ENCODE measurements around the gene C1orf185.
A peak's percentile ranks its signal among the peaks of the same experiment; 100 is the strongest.
"Not testable (repeated sequence)": the region's sequence is repeated elsewhere in the genome, so short reads cannot be mapped to it uniquely, and the experiment has no call there.

Gene C1orf185

DNA sequence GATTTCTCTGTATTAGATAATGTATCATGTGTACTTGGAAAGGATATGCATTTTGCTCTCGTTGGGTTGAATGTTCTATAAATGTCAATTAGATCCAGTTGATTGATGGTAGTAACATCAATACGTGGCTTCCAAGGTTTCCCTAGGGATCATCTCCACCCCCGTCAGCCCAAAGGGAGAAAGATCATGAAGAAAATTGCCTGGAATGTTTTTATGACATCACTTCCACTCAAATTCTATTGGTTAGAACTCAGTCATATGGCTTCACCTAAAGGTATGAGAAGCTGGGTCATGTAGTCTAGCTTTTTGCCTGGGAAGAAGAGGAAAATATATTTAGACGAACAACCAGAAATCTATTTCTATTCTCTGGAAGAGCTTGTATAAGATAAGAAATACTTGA, at the start of gene C1orf185:
TSS of gene C1orf185 (plus strand) at position 253 of the 400 bp plus-strand sequence. CDS start at position 259, 6 bp downstream.
- no peak for DNase-seq (ENCODE audit: low spot score)

- peak; percentile 24 for DNase-seq (ENCODE audit: low spot score)
Observed at GRCh38 chr1:51058858-51059257, 43.2 kb upstream of the C1orf185 start.

DNA sequence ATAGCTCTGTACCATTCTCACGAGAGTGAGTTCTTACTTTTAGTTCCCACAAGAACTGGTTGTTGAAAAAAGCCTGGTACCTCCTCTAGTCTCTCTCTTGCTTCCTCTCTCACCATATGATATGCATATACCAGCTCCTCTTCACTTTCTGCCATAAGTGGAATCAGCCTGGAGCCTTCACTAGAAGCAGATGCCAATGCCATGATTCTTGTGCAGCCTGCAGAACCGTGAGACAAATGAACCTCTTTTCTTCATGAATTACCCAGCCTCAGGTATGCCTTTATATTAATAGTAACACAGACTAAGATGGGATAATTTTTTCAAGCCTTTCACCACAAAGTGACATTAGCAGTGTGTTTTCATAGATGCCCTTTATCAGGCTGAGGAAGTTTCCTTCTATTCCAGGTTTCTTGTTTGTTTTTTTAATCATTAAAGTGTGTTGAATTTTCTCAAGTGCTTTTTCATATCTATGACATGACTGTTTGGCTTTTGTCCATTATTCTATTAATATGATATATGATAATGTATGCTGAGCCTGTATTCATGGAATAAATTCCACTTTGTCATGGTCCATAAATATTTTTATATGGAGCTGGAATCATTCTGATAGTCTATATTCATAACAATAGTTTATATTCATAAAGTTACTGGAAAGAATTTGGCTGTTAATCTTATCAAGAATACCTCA, 40.7 kb upstream of the C1orf185 start:
- DNase-seq (ENCODE audit: low spot score), result no peak

- no peak for DNase-seq (ENCODE audit: low spot score)
Observed at GRCh38 chr1:51063121-51063520, 38.9 kb upstream of the C1orf185 start.

- no peak for DNase-seq (ENCODE audit: low spot score)
Observed at GRCh38 chr1:51070011-51070410, 32.0 kb upstream of the C1orf185 start.

DNA sequence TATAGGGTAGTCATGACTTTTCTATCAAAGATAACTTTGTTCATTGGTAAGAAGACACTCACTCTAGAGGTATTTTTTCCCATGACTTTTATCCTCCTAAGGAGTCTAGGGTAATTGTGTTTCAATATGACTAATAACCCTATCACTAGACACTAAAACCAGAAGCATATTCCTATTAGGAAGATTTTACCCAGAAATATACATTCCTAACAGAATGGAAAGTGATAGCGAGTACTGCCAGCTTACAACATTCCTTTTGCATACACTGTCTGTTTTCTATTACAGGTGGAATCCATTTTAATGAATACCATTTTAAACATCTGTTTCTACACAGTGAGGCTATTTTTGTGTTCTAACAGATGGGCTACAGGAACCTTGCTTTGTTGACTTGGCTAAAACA, 31.4 kb upstream of the C1orf185 start:
- no peak for DNase-seq (ENCODE audit: low spot score)

DNA sequence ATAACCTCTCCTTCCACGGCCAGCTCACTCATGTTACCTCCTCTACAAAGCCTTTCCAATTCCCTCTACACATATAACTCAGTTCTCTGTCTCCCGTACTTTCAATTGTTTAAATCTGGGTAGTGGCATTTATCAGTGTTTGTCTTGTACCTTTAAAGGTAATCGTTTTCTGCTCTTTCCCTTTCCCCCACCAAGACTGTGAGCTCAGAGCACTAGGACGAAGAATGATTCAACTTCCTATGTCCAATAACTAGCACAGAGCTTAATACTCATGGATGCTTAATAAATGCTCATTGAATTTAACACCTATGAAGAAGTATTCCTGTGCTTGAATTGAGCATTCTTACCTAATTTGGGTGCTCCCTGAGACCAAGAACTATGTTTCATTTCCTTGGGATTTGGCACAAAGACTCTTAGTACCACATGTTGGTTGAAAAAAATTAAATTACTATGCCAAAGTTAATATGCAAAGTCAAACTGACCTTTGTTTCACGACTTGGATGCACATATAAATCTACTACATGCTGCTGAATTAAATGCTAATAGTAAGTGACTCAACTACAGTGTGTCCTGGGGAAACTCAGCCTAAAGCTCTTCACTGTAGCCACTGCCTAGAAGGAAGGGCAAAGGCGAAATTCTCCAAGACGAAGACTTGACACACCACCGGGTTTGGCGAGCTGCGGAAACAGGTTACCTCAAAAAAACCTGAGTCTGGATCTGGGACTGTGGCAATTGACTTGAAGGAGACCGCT, 30.6 kb upstream of the C1orf185 start:
- no peak for DNase-seq (ENCODE audit: low spot score)

GRCh38 chr1:51072043-51072439, 30.0 kb upstream of the C1orf185 start:
- peak; percentile 10 for DNase-seq (ENCODE audit: low spot score)

DNA sequence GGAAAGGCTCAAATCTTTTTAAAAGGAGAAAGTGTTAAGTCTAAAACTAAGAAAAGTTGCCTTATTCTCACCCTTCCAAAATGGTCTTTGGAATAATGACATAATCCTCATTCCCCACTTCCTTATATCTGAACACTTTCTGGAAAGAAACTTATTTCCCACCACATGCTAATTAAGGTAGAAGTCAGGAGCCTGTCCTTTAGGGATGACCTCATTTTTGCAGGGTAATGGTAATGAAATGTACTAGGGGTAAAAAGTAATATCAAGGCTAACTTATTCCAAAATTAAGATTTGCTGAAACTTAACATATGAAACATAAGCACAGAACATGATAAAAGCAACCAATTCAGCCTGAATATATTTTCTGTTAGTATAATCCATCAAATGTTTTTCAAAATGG, 29.4 kb upstream of the C1orf185 start:
- DNase-seq (ENCODE audit: low spot score), result no peak

DNA sequence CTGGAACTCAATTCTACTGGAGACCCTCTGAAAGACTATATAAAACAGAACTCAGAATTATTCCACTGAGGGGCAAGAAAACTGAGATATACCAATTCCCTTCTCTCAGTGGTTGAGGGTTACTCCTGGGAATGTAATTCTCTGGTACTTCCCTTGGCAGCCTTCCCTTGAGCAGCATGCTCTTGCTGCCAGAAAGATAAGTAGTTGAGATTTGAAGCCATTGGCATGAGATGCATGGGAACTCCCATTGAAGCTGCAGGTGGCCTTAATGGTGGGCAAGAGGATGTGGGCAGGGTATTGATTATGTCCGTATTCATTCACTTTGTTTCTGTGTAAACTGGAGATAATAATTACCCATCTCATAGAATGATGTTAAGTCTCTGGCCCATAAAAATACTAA, 28.6 kb upstream of the C1orf185 start:
- no peak for DNase-seq (ENCODE audit: low spot score)

DNA sequence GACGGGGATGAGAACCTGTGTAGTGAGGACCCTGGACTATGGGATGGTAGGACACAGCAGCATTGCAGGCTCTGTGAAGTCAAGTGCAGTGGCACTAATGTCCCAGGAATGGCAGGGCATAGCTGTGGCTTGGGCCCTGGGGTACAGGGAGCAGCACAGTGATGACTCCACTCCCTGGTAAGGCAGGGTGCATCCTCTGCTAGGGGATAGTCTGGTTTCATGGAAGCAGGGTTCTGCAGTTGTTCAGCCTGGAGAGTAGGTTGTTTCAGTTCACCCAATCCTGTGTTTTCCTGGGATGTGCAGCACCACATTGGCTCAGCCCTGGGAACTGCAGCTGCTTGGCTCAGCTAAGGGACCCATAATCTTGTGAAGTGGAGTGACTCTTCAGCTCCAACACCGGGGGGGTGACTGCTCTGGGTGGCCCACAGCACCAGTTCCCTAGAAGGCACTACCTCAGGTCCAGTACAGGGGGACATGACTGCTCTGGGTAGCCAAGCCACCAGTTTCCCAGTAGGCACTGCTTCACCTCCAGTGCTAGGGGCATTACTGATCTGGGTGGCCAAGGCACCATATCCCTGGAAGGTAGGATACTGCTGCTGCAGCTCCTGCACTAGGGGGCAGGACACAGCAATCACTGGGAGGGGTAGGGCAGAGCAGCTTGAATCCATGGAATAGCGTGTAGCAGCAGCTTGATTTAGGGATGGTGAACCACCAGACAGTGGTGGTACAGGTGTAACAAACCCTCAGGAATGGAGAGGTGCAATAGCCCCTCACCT, 15.3 kb upstream of the C1orf185 start:
- DNase-seq (ENCODE audit: low spot score), result no peak

DNA sequence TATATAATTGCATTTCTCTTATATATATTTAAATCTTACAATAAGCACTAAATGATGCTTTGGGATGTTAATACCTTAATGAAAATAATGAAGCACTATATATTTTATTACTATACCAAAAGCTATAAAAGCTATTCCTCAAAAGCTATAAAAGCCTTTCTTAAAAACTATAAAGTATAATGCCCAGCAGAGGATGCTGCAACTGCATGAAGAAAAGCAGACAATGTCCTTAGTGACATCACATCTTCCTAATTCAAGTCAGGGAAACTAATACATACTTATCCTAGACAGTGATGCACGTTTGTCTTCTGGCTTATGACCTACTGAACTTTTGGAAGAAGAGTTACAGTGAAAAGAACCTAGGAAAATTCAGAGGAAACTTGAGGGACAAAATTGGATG, 13.6 kb upstream of the C1orf185 start:
- no peak for DNase-seq (ENCODE audit: low spot score)

DNA sequence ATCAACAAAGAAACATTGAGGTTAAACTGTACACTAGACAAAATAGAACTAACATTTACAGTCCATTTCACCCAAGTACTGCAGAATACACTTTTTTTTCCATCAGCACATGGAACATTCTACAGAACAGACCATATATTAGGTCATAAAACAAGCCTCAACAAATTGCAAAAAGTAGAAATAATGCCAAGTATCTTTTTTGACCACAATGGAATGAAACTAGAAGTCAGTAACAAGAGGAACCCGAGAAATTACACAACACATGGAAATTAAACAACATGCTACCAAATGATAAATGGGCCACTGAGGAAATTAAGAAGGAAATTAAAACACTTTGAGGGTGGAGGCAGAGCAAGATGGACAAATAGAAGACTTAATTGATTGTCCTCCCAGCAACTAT, 8.4 kb upstream of the C1orf185 start:
- no peak for DNase-seq (ENCODE audit: low spot score)

DNA sequence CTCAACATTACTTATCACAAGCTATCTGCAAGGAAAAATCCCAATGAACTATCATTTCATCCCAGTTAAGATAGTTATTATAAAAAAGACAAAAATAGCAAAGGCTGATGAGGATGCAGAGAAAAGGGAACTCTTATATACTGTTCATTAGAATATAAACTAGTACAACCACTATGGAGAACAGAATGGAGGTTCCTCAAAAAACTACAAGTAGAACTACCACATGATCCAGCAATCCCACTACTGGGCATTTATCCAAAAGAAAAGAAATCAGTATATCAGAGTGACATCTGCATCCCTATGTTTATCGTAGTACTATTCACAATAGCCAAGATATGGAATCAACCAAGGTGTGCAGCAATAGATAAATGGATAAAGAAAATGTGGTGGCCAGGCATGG, 4.9 kb upstream of the C1orf185 start:
- no peak for DNase-seq (ENCODE audit: low spot score)

DNA sequence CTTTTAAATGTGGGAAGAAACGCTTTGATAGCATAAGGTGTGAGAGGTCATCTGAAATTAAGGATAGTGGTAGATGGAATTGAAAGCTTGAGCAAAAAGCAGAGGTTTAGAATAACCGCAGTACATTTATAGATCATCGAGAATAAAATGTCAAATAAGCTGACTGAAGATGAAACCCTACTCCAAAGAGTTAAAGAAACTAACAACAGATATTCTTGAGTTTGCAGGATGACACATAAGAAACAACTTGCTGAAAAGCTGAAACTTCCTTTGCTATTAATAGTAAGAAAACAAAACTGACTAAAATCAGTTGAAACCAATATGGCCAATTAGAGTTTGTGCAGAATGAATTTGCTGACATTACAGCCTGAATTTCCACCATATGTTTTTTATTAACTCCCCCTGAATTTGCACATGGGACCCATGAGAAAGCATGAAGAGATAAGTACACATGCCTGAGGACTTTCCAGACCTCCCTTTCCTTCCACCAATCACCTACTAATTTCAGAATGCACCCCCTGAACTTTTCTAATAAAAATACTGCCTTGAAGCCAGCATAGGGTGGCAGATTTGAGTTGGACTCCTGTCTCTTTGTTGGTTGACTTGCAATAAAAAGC, 1.7 kb upstream of the C1orf185 start:
- no peak for DNase-seq (ENCODE audit: low spot score)

- no peak for DNase-seq (ENCODE audit: low spot score)
Observed at GRCh38 chr1:51114137-51114536, 12.1 kb downstream of the C1orf185 start.

- no peak for DNase-seq (ENCODE audit: low spot score)
Observed at GRCh38 chr1:51115714-51116404, 13.8 kb downstream of the C1orf185 start.

- no peak for DNase-seq (ENCODE audit: low spot score)
Observed at GRCh38 chr1:51119331-51119730, 17.3 kb downstream of the C1orf185 start.

DNA sequence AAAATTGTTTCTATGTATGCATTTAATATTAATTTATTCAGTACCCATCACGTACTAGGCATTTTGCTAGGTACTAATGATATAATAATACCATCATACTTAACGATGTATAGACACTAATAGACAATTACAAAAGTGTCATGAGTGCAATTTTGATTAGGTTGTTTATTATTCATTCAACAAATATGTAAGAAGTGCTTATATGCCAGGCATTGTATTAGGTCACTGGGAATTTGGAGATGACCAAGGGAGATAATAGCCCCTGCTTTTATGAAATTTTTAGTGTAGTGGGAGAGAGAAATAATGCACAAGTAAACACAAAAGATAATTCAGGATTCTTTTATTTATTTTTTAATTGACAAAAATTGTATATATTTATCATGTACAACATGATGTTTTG, 18.6 kb downstream of the C1orf185 start:
- no peak for DNase-seq (ENCODE audit: low spot score)

DNA sequence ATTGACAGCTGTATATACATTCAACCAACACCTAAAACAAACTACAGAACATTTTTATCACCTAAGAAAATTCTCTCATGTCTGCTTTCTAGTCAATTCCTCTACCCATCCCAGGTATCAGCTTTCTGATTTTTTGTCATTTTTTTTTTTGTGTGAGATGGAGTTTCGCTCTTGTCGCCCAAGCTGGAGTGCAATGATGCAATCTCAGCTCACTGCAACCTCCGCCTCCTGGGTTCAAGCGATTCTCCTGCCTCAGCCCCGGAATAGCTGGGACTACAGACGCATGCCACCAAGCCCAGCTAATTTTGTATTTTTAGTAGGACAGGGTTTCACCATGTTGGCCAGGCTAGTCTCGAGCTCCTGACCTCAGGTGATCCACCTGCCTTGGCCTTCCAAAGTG, 25.1 kb downstream of the C1orf185 start:
- not testable (repeated sequence) for DNase-seq (ENCODE audit: low spot score)

GRCh38 chr1:51131185-51131584, 29.2 kb downstream of the C1orf185 start:
- no peak for DNase-seq (ENCODE audit: low spot score)

DNA sequence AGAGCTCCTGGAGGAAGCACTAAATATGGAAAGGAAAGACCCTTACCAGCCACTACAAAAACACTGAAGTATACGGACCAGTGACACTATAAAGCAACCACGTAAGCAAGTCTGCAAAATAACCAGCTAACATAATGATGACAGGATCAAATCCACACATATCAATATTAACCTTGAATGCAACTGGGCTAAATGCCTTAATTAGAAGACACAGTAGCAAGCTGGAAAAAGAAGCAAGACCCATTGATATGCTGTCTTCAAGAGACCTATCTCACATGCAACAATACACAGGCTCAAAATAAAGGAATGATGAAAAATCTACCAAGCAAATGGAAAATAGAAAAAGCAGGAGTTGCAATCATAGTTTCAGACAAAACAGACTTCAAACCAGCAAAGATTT, 31.0 kb downstream of the C1orf185 start:
- no peak for DNase-seq (ENCODE audit: low spot score)
